Measurements from ENCODE around the gene ABHD8.

- TF ChIP-seq EZH2 (IDR thresholded peaks at IDR 0.05; ENCODE audit: insufficient read depth, poor library complexity, severe bottlenecking), result no peak
- TF ChIP-seq EZH2phosphoT487 (IDR thresholded peaks at IDR 0.05; ENCODE audit: insufficient read depth, low read depth), result no peak
Observed at GRCh38 chr19:17305216-17305516, 1.9 kb upstream of the ABHD8 start.

Measured in GM23248 (cell line).